HG03025 (cell line): ENCODE results near the gene SPTLC3.
A peak's percentile ranks its signal among the peaks of the same experiment; 100 is the strongest.

Experiments
- ATAC-seq: cut with Tn5 transposase; IDR thresholded peaks from one replicate; pipeline ENCODE4 v1.9.1; 2021; ENCODE audit warnings: mild to moderate bottlenecking, moderate library complexity; ENCODE audit not compliant: unreplicated experiment, low FRiP score

SPTLC3 gene

GRCh38 chr20:13028673-13029072 lies 19.9 kb downstream of the SPTLC3 start:
- no peak for ATAC-seq

- no peak for ATAC-seq
Observed at GRCh38 chr20:13029687-13030375, 21.1 kb downstream of the SPTLC3 start.

GRCh38 chr20:13031751-13032150 lies 23.0 kb downstream of the SPTLC3 start:
- no peak for ATAC-seq

GRCh38 chr20:13034115-13034514 lies 25.3 kb downstream of the SPTLC3 start:
- ATAC-seq: no peak

- ATAC-seq: no peak
Observed at GRCh38 chr20:13034936-13035335, 26.2 kb downstream of the SPTLC3 start.

- ATAC-seq: no peak
Observed at GRCh38 chr20:13035399-13036152, 26.8 kb downstream of the SPTLC3 start.

DNA sequence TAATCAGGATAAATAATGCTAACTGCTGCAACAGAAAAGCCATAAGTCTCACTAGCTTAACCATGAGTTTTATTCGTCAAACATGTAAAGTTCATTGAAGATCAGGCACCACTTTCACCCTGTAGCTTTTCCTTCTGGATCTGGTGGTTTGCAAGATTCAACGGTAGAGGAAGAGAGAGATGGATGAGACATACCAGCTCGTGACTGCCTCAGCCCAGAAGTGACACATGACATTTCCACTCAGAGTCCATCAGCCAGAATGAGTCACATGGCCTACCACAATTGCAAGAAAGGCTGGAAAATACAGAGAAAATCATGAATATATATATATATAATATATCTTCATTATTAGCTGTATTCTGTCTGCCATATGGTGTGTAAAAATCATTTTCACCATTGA lies 29.0 kb downstream of the SPTLC3 start:
- ATAC-seq: no peak

- no peak for ATAC-seq
Observed at GRCh38 chr20:13041574-13042457, 33.0 kb downstream of the SPTLC3 start.

DNA sequence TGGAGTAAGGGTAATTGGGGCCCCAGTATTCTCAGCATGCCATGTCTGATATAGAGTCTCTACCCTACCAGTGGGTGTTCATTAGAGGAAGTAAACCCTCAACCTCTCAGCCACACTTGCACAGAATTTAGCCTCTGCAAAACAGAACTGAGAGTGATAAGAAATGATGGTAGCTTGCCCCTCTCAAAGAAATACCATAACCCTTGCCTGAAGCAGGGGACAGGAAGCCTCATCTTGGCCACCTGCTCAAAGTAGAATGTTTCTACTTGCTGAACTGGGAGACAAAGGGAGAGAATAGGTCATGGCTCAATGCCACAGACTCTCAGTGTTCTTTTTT lies 33.7 kb downstream of the SPTLC3 start:
- peak; percentile 71 for ATAC-seq

GRCh38 chr20:13046409-13046808 lies 37.6 kb downstream of the SPTLC3 start:
- ATAC-seq: no peak

- no peak for ATAC-seq
Observed at GRCh38 chr20:13054011-13054410, 45.2 kb downstream of the SPTLC3 start.

DNA sequence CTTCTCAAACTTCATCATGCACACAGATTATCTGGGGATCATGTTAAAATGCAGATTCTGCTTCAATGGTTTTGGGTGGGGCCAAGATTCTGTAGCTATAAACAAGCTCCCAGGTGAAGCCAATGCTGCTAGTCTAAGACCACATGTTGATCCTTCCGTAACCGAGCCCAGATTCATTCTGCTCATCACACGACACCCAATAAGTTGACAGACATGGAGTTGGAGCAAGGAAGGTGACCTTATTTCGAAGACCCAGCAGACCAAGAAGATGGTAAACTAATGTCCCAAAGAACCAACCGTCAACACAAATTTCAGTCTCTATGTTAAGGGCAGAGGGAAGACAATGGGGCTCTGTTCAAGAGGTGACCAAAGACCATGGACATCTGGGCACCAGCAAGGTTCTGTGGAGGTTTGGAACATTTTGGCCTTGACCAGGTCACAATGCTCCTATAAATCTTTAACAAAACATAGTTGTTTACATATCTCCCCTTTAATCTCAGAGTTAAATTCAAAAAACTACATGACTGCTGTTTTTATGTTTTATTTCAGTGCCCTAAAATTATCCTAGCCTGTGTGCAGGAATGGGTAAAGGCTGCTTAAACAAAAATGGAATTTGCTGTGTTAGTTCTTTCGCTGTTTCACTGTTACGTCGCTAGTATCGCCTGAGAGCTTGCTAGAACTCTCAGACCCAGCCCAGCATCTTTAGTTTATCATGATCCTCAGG lies 50.1 kb downstream of the SPTLC3 start:
- ATAC-seq: no peak

DNA sequence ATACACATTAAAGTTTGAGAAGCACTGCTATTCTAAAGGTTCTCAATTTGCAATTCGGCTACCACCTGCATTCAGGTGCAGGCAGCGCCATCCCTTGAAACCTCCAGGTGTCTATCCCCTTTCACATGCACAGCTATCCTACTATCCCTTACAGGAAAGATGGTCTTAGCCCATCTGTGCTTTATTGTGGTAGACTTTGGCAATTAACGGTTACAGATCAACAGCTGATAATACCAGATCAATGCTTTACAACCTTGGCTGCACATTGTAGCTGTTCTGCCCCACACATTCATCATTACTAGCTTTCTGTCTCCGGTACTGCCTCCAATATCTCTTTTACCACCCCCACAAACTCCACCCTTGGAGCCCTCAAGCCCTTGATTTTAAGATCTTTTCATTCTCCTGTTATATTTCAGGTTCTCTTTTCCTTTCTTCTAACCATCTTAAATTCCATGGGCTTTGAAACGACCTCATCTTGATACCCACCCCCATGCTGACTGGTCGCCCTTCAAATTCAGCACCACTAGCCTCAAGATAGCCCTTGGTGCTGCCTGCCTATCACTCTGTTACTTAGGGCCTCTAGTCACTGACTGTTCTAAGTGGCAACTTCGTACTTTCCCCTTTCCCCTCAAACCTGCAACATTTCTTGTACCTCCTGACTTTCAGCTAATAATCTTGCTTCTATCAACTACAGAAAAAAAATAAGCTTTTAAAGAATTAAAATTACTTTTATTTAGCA lies 50.8 kb downstream of the SPTLC3 start:
- no peak for ATAC-seq

- ATAC-seq: no peak
Observed at GRCh38 chr20:13060327-13060726, 51.6 kb downstream of the SPTLC3 start.

DNA sequence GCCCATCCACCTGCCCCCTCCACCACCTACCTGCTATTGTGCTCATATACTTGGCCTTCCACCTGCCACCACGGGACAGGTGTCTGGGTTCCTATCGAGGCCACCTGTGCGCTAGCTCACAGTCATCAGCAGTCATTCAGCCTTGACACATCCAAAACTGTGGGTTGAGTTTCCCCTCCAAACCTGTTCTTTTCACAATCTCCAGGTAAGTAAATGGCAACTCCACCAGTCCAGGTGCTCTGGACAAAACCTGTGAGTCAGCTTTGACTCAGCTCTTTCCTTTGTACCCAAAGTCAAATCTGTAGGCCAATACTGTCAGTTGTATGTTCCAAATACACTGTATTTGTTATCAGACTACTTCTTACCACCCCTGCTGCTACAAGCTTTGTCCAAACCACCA lies 52.6 kb downstream of the SPTLC3 start:
- no peak for ATAC-seq

DNA sequence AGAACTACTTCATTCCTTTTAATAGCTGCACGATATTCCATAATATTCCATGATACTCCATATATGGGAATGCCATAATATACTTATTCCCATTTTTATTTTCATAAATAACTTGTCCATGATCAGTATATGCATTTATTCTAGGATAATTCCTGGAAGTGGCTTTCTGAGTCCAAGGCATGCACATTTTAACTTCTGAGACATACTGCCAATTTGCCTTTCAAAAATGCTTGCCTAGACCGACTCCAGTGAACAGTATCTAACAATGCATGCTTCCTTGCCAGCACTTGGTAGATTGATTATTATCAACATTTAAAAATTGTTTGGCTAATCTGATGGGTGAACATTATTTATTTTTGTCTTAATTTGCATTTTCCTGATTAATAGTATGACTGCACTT lies 54.0 kb downstream of the SPTLC3 start:
- no peak for ATAC-seq

- ATAC-seq: no peak
Observed at GRCh38 chr20:13068336-13068735, 59.6 kb downstream of the SPTLC3 start.

- no peak for ATAC-seq
Observed at GRCh38 chr20:13081877-13082276, 73.1 kb downstream of the SPTLC3 start.

- ATAC-seq: no peak
Observed at GRCh38 chr20:13082378-13082777, 73.6 kb downstream of the SPTLC3 start.

DNA sequence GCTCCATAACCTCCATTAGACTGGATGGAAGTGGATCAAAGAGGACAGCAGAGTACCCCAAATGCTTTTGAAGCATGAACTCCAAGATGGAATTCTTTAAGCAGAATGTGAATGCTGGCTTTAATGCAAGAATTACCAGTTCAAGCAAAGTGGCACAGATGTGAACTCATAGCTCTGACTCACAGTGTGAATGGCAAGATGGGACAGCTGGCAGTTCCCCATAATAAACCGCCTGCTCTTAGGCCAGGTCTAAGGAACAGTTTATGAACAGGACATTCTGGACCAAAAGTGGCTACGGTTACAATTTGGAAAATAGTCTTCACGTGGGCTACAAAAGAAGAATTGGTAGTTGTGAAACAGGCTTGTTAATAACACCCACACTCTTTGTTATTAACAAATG lies 76.5 kb downstream of the SPTLC3 start:
- ATAC-seq: no peak
